Activated CD4-positive, alpha-beta T cell treated with anti-CD3 and anti-CD28 coated beads for 48 hours (primary cell): ENCODE data around the gene C9orf85.
"Not testable (repeated sequence)": the region's sequence is repeated elsewhere in the genome, so short reads cannot be mapped to it uniquely, and the experiment has no call there.

ENCODE experiments used
- DNase-seq: peaks from one replicate; pipeline ENCODE4 v3.0.0-alpha.2; 2020

C9orf85 gene

DNA sequence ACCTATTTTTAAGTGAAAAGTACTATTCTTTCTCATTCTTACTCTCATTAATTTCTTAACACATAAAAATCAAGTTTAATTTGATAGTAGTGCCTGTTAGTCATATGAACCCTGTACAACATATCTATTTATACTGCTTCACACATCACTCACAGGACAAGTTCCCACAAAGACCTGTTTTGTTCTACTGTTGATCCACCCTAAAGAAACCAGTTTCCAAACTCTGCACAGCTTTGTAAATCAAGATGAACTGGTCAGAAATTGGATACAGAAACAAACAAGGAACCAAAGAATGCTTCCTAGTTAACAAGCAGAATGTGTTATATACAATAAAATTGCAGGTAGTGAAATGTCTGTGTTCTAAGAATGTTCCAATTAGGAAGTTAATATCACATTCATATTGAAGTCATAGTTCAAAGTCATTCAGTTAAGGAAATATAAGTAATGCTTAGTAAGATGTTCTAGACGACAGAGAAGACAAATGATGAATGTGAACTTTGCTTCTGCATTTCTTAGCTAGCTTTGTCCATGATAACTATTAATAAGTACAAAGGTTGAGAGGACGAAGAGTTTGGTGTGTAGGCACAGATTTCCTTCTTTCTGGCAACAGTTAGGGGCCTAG lies 33.4 kb downstream of the C9orf85 start:
- no peak for DNase-seq

- not testable (repeated sequence) for DNase-seq
Measured at GRCh38 chr9:71954652-71955051, 43.2 kb downstream of the C9orf85 start.

GRCh38 chr9:71955300-71955915 lies 44.0 kb downstream of the C9orf85 start:
- no peak for DNase-seq

DNA sequence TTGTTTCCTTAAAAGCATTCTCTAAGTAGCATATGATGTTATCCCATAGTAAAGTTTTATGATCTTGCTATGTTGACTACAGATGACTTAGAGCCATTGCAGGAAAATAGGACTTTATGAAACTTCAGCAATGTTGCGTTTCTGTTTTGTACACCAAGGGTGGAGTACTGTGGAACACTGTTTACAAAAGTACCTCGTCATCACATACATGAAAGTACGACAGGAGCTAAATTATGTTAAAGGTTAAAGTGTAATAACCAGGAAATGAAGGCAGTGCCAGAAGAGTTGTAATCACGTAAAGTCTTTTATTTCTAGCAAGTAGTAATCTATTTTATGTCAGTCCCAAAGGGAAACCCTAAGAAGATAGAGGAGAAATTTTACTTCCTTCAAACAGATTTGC lies 50.9 kb downstream of the C9orf85 start:
- no peak for DNase-seq

- not testable (repeated sequence) for DNase-seq
Measured at GRCh38 chr9:71963471-71963996, 52.1 kb downstream of the C9orf85 start.

- DNase-seq = no peak
Measured at GRCh38 chr9:71965403-71965802, 54.0 kb downstream of the C9orf85 start.

- DNase-seq = no peak
Measured at GRCh38 chr9:71966601-71967000, 55.2 kb downstream of the C9orf85 start.

GRCh38 chr9:71968541-71969090 lies 57.2 kb downstream of the C9orf85 start:
- DNase-seq = no peak

DNA sequence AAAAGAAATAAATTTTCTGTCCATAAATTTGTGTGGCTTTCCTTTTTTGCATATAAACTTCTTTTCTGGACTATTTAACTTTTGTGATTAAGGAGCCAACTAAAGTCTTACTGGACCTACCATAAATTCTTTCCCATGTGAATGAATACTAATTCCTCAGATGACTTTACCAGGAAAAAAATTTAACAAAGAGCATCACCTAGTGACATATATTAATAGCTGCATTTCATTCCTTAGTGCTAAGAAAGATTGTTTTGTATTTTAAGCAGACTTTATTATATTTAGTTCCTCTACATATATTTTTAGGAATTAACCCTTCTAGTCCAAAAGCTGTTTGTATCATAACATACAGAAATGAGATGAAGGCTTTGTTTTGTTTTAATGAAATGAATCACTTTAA lies 64.4 kb downstream of the C9orf85 start:
- no peak for DNase-seq

DNA sequence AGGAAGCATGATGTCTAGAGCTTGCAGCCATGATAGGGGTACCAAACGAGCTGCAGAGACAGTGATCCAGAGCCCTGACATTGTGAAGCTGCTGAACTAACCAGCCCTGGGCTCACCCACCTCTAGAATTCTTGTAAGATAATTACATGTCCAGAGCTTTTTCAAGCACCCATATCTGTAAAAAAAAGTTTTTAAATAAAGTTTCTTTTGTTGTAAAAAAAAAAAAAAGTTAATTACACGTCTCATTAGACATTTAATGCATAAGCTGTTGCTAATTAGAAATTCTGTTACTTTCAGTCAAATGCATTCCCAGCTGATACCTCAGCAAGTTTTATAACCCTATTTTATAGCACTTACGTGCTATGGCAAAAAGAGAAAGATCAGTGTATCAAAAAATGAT lies 65.6 kb downstream of the C9orf85 start:
- DNase-seq = no peak

DNA sequence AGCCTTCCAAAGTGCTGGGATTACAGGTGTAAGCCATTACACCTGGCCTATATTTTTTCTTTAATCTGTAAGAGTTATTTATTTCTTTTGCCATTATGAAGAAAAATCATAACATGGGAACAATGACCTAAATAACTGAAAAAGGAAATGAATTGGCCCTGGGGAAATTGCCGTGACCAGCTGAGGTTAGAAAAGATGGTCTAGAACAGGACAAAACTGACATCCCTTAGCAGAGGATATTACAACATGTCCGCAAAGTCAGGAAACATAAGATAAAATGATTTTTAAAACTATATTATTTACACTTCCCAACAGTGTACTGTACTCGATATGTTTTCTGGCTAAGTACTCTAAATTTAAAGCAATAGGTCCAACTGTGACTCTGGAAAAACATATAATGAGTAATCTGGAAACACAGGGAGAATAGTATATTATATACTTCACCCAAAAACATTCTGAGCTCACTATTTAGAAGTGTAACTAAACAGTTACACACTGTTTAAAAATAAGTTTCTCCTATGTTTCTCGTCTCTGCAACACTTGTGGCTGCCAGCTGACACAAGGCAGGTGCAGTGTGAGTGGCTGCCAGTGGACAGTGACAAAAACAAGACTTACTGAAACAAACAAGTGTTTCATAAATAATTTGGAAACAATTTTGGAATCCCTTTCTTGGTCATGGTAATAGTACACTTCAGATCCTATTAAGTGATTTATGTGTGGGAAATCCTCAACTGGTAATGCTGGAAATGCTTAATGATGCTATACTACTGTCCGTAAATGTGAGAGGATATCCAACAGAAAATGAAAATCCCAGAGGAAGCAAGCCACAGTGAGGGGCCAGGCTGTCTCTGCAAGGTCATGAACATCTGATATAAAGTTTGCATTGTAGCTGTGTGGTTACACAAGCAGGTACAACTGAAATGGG lies 69.1 kb downstream of the C9orf85 start:
- DNase-seq = no peak

- DNase-seq = no peak
Measured at GRCh38 chr9:71981944-71982343, 70.5 kb downstream of the C9orf85 start.

DNA sequence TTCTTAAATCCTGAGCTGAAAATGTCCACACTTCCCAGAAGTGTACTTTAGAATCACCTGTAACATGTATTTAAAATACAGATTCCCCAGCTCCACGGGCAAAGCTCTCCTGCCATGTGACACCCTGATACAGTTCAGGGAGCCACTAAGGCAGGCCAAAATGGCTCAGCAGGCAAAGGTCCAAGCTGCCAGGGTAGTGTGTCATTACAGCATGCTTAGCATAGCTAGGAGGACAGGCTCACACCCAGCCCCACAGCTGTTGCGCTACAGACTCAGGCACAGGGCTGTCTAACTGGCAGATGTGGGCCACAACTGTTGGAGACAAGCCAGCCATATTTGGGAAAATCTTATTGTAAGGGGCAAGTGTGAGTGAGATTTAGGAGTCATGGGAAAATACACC lies 73.0 kb downstream of the C9orf85 start:
- DNase-seq = no peak

DNA sequence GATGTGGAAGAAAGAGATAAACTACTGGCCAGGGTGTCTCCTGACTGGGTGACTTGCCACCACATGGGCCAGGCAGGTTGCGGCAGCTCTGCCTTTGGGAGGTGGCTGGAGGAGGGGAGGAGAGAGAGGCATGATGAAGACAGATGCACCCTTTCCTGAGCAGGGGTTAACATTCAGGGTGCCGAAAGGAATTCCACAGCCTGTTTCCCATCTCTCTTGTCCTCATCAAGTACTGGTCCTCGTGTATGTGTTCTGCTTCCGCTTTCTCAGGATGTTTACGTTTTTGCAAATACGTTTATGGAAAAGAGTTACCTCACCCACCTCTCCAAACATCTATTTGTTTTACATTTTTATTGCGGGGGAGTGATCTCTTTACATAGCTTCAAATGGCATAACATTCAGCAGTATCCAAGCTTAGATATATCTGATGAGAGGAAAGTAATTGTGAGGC lies 73.4 kb downstream of the C9orf85 start:
- no peak for DNase-seq

DNA sequence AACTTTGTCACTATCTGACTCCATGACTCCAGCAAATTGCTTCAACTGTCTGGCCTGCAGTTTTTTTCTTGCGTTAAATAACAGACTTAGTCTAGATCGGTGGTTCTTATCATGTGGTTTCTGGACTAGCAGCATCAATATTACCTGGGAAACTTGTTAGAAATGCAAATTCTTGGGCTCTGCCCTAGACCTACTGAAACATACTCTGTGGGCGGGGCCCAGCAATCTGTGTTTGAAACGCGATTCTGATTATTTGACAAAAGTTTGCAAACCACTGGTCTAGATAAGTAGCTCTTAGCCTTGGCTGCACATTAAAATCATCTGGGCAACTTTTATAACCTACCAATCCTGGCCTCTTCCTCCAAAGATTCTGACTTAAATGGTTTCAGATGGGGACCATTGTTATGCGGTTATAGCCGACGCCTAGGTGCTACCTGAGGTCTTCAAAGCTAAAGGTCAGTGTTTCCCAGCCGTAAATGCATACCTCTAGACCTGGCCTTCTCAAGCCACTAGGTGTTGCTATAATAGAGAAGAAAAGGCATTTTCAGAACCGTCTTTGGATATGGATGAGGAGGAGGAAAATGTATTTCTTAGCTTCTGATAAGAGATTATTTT lies 74.0 kb downstream of the C9orf85 start:
- no peak for DNase-seq

- no peak for DNase-seq
Measured at GRCh38 chr9:71986900-71987299, 75.5 kb downstream of the C9orf85 start.

DNA sequence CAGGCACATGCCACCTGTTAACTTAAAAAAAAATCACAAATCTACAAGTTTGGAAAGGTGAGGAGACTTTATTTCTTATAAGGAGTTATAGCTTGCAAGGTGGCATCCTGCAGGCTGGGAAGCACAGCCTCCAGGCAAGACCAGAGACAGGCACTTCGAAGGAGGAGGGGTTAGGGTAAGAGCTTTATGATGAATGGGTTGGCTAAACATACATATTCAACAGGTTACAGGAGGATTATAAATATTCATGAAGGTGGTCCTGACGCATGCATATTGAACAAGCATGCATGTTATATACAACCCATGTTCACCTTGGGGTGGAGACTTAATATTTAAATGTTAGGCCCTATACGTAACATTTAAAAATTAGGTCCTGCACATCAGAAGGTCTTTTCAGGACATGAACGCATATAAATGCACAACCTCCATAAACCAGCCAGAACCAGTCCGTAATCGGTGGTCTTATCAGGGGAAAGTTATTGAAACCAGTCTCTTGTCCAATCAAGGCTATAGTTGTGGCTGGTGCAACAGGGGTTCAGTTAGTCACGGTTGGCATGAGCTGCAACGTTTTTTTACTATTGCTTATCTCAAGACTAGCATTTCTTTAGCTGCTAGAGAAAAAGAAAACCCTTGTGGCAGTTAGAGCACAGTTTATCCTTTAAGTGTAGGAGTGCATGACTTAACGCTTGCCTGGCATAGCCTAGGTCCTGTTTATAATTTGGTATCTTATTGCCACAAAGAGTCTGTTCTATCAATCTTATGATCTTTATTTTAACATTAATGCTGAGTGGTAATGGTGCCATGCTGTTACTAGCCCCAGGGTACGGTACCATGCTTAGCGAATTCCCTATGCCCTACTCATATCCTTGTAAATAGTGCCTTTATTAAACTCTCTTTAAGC lies 76.3 kb downstream of the C9orf85 start:
- no peak for DNase-seq

- no peak for DNase-seq
Measured at GRCh38 chr9:71990466-71990865, 79.0 kb downstream of the C9orf85 start.

- no peak for DNase-seq
Measured at GRCh38 chr9:72005451-72005850, 94.0 kb downstream of the C9orf85 start.

DNA sequence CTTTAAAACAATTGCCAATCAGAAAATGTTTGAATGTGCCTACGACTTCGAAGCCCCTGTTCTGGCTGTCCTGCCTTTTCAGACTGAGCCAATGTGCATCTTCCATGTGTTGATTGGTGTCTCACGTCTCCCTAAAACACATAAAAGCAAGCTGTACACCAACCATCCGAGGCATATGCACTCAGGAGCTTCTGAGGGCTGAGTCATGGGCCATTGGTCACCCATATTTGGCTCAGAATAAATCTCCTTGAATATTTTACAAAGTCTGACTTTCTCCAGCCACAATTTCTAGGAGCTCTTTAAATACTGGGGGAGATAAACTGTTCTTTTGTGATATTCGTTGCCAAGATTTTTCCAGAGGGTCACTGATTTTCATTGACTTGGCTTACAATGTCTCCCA lies 95.1 kb downstream of the C9orf85 start:
- no peak for DNase-seq

GRCh38 chr9:72007726-72008125 lies 96.3 kb downstream of the C9orf85 start:
- not testable (repeated sequence) for DNase-seq

DNA sequence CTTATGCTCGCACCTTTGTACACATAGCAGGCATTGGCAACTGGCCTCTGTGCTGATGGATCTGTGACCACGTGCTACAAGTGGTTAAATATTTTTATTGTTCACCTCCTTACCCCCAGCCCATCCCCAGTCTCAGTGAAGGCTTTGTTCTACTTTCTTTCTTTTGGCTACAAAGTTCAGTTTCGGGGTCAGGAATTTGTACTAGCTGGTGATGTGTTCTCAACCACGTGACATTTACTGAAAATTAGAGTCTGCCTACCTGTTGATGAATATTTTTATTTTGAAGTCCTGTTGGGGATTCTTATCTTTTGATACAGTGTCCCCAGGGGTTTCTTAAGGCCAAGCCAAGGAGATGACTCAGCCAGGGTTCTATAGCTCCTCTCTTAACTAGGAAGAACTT lies 101.2 kb downstream of the C9orf85 start:
- no peak for DNase-seq
